Measurements from ENCODE around the gene ESR1.

The ESR1 gene

GRCh38 chr6:152012227-152012626 is 204.7 kb downstream of the ESR1 start (continued):
- no peak for TF ChIP-seq PPARA (CRISPR knock-in tag; IDR thresholded peaks at IDR 0.05; ENCODE audit: borderline replicate concordance)

GRCh38 chr6:152018876-152019275 is 211.4 kb downstream of the ESR1 start:
- TF ChIP-seq OSR1 (CRISPR knock-in tag; IDR thresholded peaks at IDR 0.05) (no peak), ARNTL (CRISPR knock-in tag; IDR thresholded peaks at IDR 0.05; ENCODE audit: borderline replicate concordance, low read depth) (no peak), ZC3H10 (CRISPR knock-in tag; IDR thresholded peaks at IDR 0.05) (no peak), TCF4 (CRISPR knock-in tag; IDR thresholded peaks at IDR 0.05; ENCODE audit: borderline replicate concordance) (no peak), TSHZ2 (CRISPR knock-in tag; IDR thresholded peaks at IDR 0.05) (no peak), SNAI2 (CRISPR knock-in tag; IDR thresholded peaks at IDR 0.05) (no peak), CSDC2 (CRISPR knock-in tag; IDR thresholded peaks at IDR 0.05) (no peak), POU6F1 (CRISPR knock-in tag; IDR thresholded peaks at IDR 0.05; ENCODE audit: borderline replicate concordance, low read depth) (no peak), BACH2 (CRISPR knock-in tag; IDR thresholded peaks at IDR 0.05; ENCODE audit: borderline replicate concordance) (no peak), ISL1 (CRISPR knock-in tag; IDR thresholded peaks at IDR 0.05) (no peak), ZNF70 (CRISPR knock-in tag; IDR thresholded peaks at IDR 0.05) (no peak), CREB5 (CRISPR knock-in tag; IDR thresholded peaks at IDR 0.05; ENCODE audit: low read depth) (no peak), PATZ1 (CRISPR knock-in tag; IDR thresholded peaks at IDR 0.05; ENCODE audit: borderline replicate concordance) (no peak), GLIS3 (CRISPR knock-in tag; IDR thresholded peaks at IDR 0.05) (no peak), ZNF565 (CRISPR knock-in tag; conservative IDR thresholded peaks at IDR 0.05; ENCODE audit: low read depth) (no peak), CSRNP3 (CRISPR knock-in tag; IDR thresholded peaks at IDR 0.05) (no peak)
- ATAC-seq, result no peak

- no peak for ATAC-seq
- TF ChIP-seq CSRNP3 (CRISPR knock-in tag; IDR thresholded peaks at IDR 0.05), result no peak
- TF ChIP-seq ZFP3 (CRISPR knock-in tag; IDR thresholded peaks at IDR 0.05), result no peak
- TF ChIP-seq CSDC2 (CRISPR knock-in tag; IDR thresholded peaks at IDR 0.05), result no peak
- no peak for TF ChIP-seq TSHZ2 (CRISPR knock-in tag; IDR thresholded peaks at IDR 0.05)
- TF ChIP-seq ARNTL (CRISPR knock-in tag; IDR thresholded peaks at IDR 0.05; ENCODE audit: borderline replicate concordance, low read depth), result no peak
- TF ChIP-seq ZNF70 (CRISPR knock-in tag; IDR thresholded peaks at IDR 0.05), result no peak
- no peak for TF ChIP-seq POU6F1 (CRISPR knock-in tag; IDR thresholded peaks at IDR 0.05; ENCODE audit: borderline replicate concordance, low read depth)
- no peak for TF ChIP-seq RARB (CRISPR knock-in tag; IDR thresholded peaks at IDR 0.05)
- no peak for TF ChIP-seq ZFP30 (CRISPR knock-in tag; IDR thresholded peaks at IDR 0.05)
- TF ChIP-seq CREB5 (CRISPR knock-in tag; IDR thresholded peaks at IDR 0.05; ENCODE audit: low read depth), result no peak
- TF ChIP-seq ZNF8 (CRISPR knock-in tag; IDR thresholded peaks at IDR 0.05), result no peak
- TF ChIP-seq ZNF565 (CRISPR knock-in tag; conservative IDR thresholded peaks at IDR 0.05; ENCODE audit: low read depth), result no peak
These were observed 214.8 kb downstream of the ESR1 start for GRCh38 chr6:152022303-152022702.
